Skin of body (tissue), 2 donors: ENCODE measurements around the gene SPECC1. TPM values are rescaled to one million over a fixed set of nuclear protein-coding genes. Genes with fewer than 3 reads are reported as not detected.
A peak's percentile ranks its signal among the peaks of the same experiment; 100 is the strongest.
"Not testable (repeated sequence)": the region's sequence is repeated elsewhere in the genome, so short reads cannot be mapped to it uniquely, and the experiment has no call there.

Source experiments
- DNase-seq: peaks from one replicate; lab custom pipeline; 2025; lab: John Stamatoyannopoulos, UW
- total RNA-seq: library from RNA; depleted of rRNA; stranded (reverse); fragments of >200 nt; gene quantifications from one replicate; pipeline ENCODE4 v1.2.3, GENCODE V29; 2014

The SPECC1 gene
- total RNA-seq, 1 donor from 2014 or later: 21.3 TPM

GRCh38 chr17:20171741-20172365 is 162.7 kb downstream of the SPECC1 start:
- DNase-seq: no peak

- DNase-seq: no peak
These were observed 163.2 kb downstream of the SPECC1 start for GRCh38 chr17:20172376-20172775.

- DNase-seq: no peak
These were observed 163.9 kb downstream of the SPECC1 start for GRCh38 chr17:20173091-20173490.

- DNase-seq: no peak
These were observed 165.6 kb downstream of the SPECC1 start for GRCh38 chr17:20174588-20175265.

- DNase-seq: no peak
These were observed 169.9 kb downstream of the SPECC1 start for GRCh38 chr17:20179041-20179440.

- no peak for DNase-seq
These were observed 171.5 kb downstream of the SPECC1 start for GRCh38 chr17:20180661-20181060.

GRCh38 chr17:20184181-20184580 is 175.0 kb downstream of the SPECC1 start:
- DNase-seq: no peak

- DNase-seq: no peak
These were observed 175.9 kb downstream of the SPECC1 start for GRCh38 chr17:20184977-20185619.

- DNase-seq: no peak
These were observed 177.9 kb downstream of the SPECC1 start for GRCh38 chr17:20187049-20187448.

- DNase-seq: no peak
These were observed 180.1 kb downstream of the SPECC1 start for GRCh38 chr17:20189302-20189701.

- no peak for DNase-seq
These were observed 180.8 kb downstream of the SPECC1 start for GRCh38 chr17:20189979-20190378.

- DNase-seq: no peak
These were observed 181.4 kb downstream of the SPECC1 start for GRCh38 chr17:20190605-20191004.

GRCh38 chr17:20191056-20191455 is 181.9 kb downstream of the SPECC1 start:
- DNase-seq: peak; percentile 4

- not testable (repeated sequence) for DNase-seq
These were observed 187.1 kb downstream of the SPECC1 start for GRCh38 chr17:20196286-20196685.

GRCh38 chr17:20197272-20197926 is 188.2 kb downstream of the SPECC1 start:
- no peak for DNase-seq

- no peak for DNase-seq
These were observed 191.0 kb downstream of the SPECC1 start for GRCh38 chr17:20200016-20200795.

GRCh38 chr17:20200865-20201458 is 191.8 kb downstream of the SPECC1 start:
- no peak for DNase-seq

- no peak for DNase-seq
These were observed 193.0 kb downstream of the SPECC1 start for GRCh38 chr17:20202141-20202621.

- no peak for DNase-seq
These were observed 193.9 kb downstream of the SPECC1 start for GRCh38 chr17:20203018-20203417.

- no peak for DNase-seq
These were observed 194.7 kb downstream of the SPECC1 start for GRCh38 chr17:20203761-20204263.

- no peak for DNase-seq
These were observed 196.4 kb downstream of the SPECC1 start for GRCh38 chr17:20205609-20206008.
